ENCODE results near the gene TMTC1. TPM values are rescaled to one million over a fixed set of nuclear protein-coding genes. Genes with fewer than 3 reads are reported as not detected.

TMTC1 gene
- total RNA-seq, 1 donor from 2014 or later = 1.4 TPM

- Mint-ChIP-seq H3K27ac (ENCODE audit: unreplicated experiment) (no peak overlapping the region), H3K4me1 (ENCODE audit: low read depth, unreplicated experiment) (peaks cover 3% of the 10 kb centered on the region), H3K4me3 (ENCODE audit: unreplicated experiment) (no peak overlapping the region)
Observed at GRCh38 chr12:29534935-29535334, 248.8 kb downstream of the TMTC1 start.

GRCh38 chr12:29533815-29534489, 249.8 kb downstream of the TMTC1 start:
- Mint-ChIP-seq H3K4me3 (ENCODE audit: unreplicated experiment) (no peak overlapping the region), H3K4me1 (ENCODE audit: low read depth, unreplicated experiment) (peaks cover 3% of the 10 kb centered on the region), H3K9me3 (ENCODE audit: unreplicated experiment) (no peaks in the 10 kb centered on the region), H3K27me3 (ENCODE audit: unreplicated experiment) (no peaks in the 10 kb centered on the region), H3K36me3 (ENCODE audit: unreplicated experiment) (no peaks in the 10 kb centered on the region), H3K27ac (ENCODE audit: unreplicated experiment) (no peak overlapping the region)
- DNase-seq = no peak
- no peak for TF ChIP-seq CTCF (IDR thresholded peaks at IDR 0.05; ENCODE audit: partially characterized antibody, unreplicated experiment)

More at GRCh38 chr12:29534935-29535334, 248.8 kb downstream of the TMTC1 start:
- no peak for DNase-seq
- no peaks in the 10 kb centered on the region for H3K9me3 Mint-ChIP-seq (ENCODE audit: unreplicated experiment)
- TF ChIP-seq CTCF (IDR thresholded peaks at IDR 0.05; ENCODE audit: partially characterized antibody, unreplicated experiment) = no peak
- H3K36me3 Mint-ChIP-seq (ENCODE audit: unreplicated experiment) = no peaks in the 10 kb centered on the region
- H3K27me3 Mint-ChIP-seq (ENCODE audit: unreplicated experiment) = no peaks in the 10 kb centered on the region

GRCh38 chr12:29531471-29531870, 252.3 kb downstream of the TMTC1 start:
- Mint-ChIP-seq H3K36me3 (ENCODE audit: unreplicated experiment) (no peaks in the 10 kb centered on the region), H3K4me1 (ENCODE audit: low read depth, unreplicated experiment) (peaks cover 3% of the 10 kb centered on the region), H3K9me3 (ENCODE audit: unreplicated experiment) (no peaks in the 10 kb centered on the region), H3K4me3 (ENCODE audit: unreplicated experiment) (no peak overlapping the region), H3K27me3 (ENCODE audit: unreplicated experiment) (no peaks in the 10 kb centered on the region), H3K27ac (ENCODE audit: unreplicated experiment) (no peak overlapping the region)
- no peak for TF ChIP-seq CTCF (IDR thresholded peaks at IDR 0.05; ENCODE audit: partially characterized antibody, unreplicated experiment)
- no peak for DNase-seq

GRCh38 chr12:29530436-29530835, 253.3 kb downstream of the TMTC1 start:
- DNase-seq = no peak
- no peaks in the 10 kb centered on the region for H3K9me3 Mint-ChIP-seq (ENCODE audit: unreplicated experiment)
- H3K4me1 Mint-ChIP-seq (ENCODE audit: low read depth, unreplicated experiment) = peaks cover 3% of the 10 kb centered on the region
- no peaks in the 10 kb centered on the region for H3K27me3 Mint-ChIP-seq (ENCODE audit: unreplicated experiment)
- TF ChIP-seq CTCF (IDR thresholded peaks at IDR 0.05; ENCODE audit: partially characterized antibody, unreplicated experiment) = no peak
- H3K4me3 Mint-ChIP-seq (ENCODE audit: unreplicated experiment) = no peak overlapping the region
- no peaks in the 10 kb centered on the region for H3K36me3 Mint-ChIP-seq (ENCODE audit: unreplicated experiment)
- H3K27ac Mint-ChIP-seq (ENCODE audit: unreplicated experiment) = no peak overlapping the region

GRCh38 chr12:29528161-29528560, 255.6 kb downstream of the TMTC1 start:
- no peak overlapping the region for H3K27ac Mint-ChIP-seq (ENCODE audit: unreplicated experiment)
- H3K4me1 Mint-ChIP-seq (ENCODE audit: low read depth, unreplicated experiment) = no peaks in the 10 kb centered on the region
- no peak for DNase-seq
- TF ChIP-seq CTCF (IDR thresholded peaks at IDR 0.05; ENCODE audit: partially characterized antibody, unreplicated experiment) = no peak
- no peaks in the 10 kb centered on the region for H3K27me3 Mint-ChIP-seq (ENCODE audit: unreplicated experiment)
- H3K36me3 Mint-ChIP-seq (ENCODE audit: unreplicated experiment) = no peaks in the 10 kb centered on the region
- H3K9me3 Mint-ChIP-seq (ENCODE audit: unreplicated experiment) = no peaks in the 10 kb centered on the region
- H3K4me3 Mint-ChIP-seq (ENCODE audit: unreplicated experiment) = no peak overlapping the region

Data from glutamatergic neuron (in vitro differentiated cells).